ENCODE results near the gene GJD3.

- TF ChIP-seq, protein P1, sequence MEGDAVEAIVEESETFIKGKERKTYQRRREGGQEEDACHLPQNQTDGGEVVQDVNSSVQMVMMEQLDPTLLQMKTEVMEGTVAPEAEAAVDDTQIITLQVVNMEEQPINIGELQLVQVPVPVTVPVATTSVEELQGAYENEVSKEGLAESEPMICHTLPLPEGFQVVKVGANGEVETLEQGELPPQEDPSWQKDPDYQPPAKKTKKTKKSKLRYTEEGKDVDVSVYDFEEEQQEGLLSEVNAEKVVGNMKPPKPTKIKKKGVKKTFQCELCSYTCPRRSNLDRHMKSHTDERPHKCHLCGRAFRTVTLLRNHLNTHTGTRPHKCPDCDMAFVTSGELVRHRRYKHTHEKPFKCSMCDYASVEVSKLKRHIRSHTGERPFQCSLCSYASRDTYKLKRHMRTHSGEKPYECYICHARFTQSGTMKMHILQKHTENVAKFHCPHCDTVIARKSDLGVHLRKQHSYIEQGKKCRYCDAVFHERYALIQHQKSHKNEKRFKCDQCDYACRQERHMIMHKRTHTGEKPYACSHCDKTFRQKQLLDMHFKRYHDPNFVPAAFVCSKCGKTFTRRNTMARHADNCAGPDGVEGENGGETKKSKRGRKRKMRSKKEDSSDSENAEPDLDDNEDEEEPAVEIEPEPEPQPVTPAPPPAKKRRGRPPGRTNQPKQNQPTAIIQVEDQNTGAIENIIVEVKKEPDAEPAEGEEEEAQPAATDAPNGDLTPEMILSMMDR (IDR thresholded peaks at IDR 0.05; ENCODE audit: poor library complexity, severe bottlenecking): no peak
- no peak for TF ChIP-seq EP300 (conservative IDR thresholded peaks at IDR 0.05; ENCODE audit: poor library complexity, severe bottlenecking)
- no peak for TF ChIP-seq EZH2 (IDR thresholded peaks at IDR 0.05; ENCODE audit: borderline replicate concordance, insufficient read depth, low read length, poor library complexity, severe bottlenecking)
- no peak for TF ChIP-seq MXI1 (conservative IDR thresholded peaks at IDR 0.05; ENCODE audit: poor library complexity, severe bottlenecking)
- TF ChIP-seq RAD21 (conservative IDR thresholded peaks at IDR 0.05): no peak
- TF ChIP-seq SMC3 (conservative IDR thresholded peaks at IDR 0.05; ENCODE audit: poor library complexity): no peak
- TF ChIP-seq POLR2AphosphoS5 (IDR thresholded peaks at IDR 0.05): no peak
These were observed 50.0 kb downstream of the GJD3 start for GRCh38 chr17:40314584-40314956.

Data from neural cell (in vitro differentiated cells).